KMS-11 (cell line): ENCODE data around the gene TRAF7.
A peak's percentile ranks its signal among the peaks of the same experiment; 100 is the strongest.
"Not testable (repeated sequence)": the region's sequence is repeated elsewhere in the genome, so short reads cannot be mapped to it uniquely, and the experiment has no call there.

Experiments
- H2AFZ ChIP-seq: fragments of 200-600 bp; sonication (generic); 2 replicates; pipeline ENCODE4 v1.6.1; 2016; ENCODE audit warnings: antibody characterized with exemption, mixed run types, low read depth
- H3K27ac ChIP-seq: fragments of 200-600 bp; sonication (generic); 2 replicates; pipeline ENCODE4 v1.6.1; 2016; ENCODE audit warnings: mild to moderate bottlenecking, mixed run types
- H3K27me3 ChIP-seq: fragments of 200-600 bp; sonication (generic); 2 replicates; pipeline ENCODE4 v1.6.1; 2017; ENCODE audit warnings: mild to moderate bottlenecking, low read depth, mixed run types, moderate library complexity; ENCODE audit not compliant: insufficient read depth
- H3K36me3 ChIP-seq: fragments of 200-600 bp; sonication (generic); 2 replicates; pipeline ENCODE4 v1.6.1; 2017; ENCODE audit warnings: mild to moderate bottlenecking, mixed run types; ENCODE audit not compliant: insufficient read depth
- H3K4me1 ChIP-seq: fragments of 200-600 bp; sonication (generic); 2 replicates; pipeline ENCODE4 v1.6.1; 2016; ENCODE audit warnings: mild to moderate bottlenecking, low read depth, mixed run types; ENCODE audit not compliant: poor library complexity, severe bottlenecking
- H3K4me2 ChIP-seq: fragments of 200-600 bp; sonication (generic); 2 replicates; pipeline ENCODE4 v1.7.0; 2016; ENCODE audit warnings: mild to moderate bottlenecking, mixed run types
- H3K4me3 ChIP-seq: fragments of 200-600 bp; sonication (generic); IDR thresholded peaks from 2 replicates; pipeline ENCODE4 v1.6.1; 2017; ENCODE audit warnings: low read depth, low read length, mixed read lengths; ENCODE audit not compliant: insufficient read depth
- H3K79me2 ChIP-seq: fragments of 200-600 bp; sonication (generic); 2 replicates; pipeline ENCODE4 v1.6.1; 2016; ENCODE audit warnings: low read depth, mixed run types; ENCODE audit not compliant: insufficient read depth
- H3K9ac ChIP-seq: fragments of 200-600 bp; sonication (generic); 2 replicates; pipeline ENCODE4 v1.6.1; 2016; ENCODE audit warnings: mild to moderate bottlenecking, mixed run types
- H4K20me1 ChIP-seq: fragments of 200-600 bp; sonication (generic); 2 replicates; pipeline ENCODE4 v1.6.1; 2016; ENCODE audit warnings: mild to moderate bottlenecking, mixed run types; ENCODE audit not compliant: insufficient read depth
- CTCF ChIP-seq: fragments of 200-600 bp; sonication (generic); conservative IDR thresholded peaks from 2 replicates; pipeline ENCODE4 v1.6.1; 2017; ENCODE audit warnings: low read depth, mild to moderate bottlenecking, antibody characterized with exemption, low read length, moderate library complexity, mixed read lengths

TRAF7 gene

GRCh38 chr16:2200313-2200712 is 44.7 kb downstream of the TRAF7 start:
- Histone ChIP-seq H3K9ac (no peak overlapping the region), H2AFZ (no peak overlapping the region), H3K36me3 (no peaks in the 10 kb centered on the region), H3K4me1 (peaks cover 6% of the 10 kb centered on the region), H3K4me2 (no peak overlapping the region), H3K79me2 (no peaks in the 10 kb centered on the region), H4K20me1 (no peaks in the 10 kb centered on the region), H3K27me3 (peaks cover 56% of the 10 kb centered on the region), H3K27ac (no peak overlapping the region), H3K4me3 (no peak overlapping the region)
- TF ChIP-seq CTCF = no peak

DNA sequence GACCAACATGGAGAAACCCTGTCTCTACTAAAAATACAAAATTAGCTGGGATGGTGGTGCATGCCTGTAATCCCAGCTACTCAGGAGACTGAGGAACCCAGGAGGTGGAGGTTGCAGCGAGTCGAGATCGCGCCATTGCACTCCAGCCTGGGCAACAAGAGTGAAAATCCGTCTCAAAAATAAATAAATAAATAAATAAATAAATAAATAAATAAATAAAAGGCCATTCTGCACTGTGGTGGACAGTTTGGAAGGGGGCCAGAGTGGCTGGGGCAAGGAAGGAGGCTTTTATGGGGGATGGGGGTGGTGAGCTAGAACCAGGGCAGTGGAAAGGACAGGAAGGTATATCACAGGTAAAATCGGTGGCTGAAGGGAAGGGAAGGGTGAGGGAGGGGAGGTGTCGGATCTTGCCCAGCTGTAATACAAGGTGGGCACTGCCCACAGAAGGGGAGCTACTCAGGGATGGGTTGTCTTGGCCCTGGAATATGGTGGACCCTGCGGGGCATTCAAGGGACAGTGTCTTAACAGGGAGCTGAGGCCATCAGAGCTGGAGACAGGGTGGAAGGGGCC is 47.6 kb downstream of the TRAF7 start:
- H3K27ac ChIP-seq, H3K36me3 ChIP-seq, H3K4me2 ChIP-seq, H3K79me2 ChIP-seq, H3K4me3 ChIP-seq, H2AFZ ChIP-seq, H3K9ac ChIP-seq, H4K20me1 ChIP-seq: not testable (repeated sequence)
- Histone ChIP-seq H3K27me3 (peaks cover 35% of the 10 kb centered on the region; the same call in 1 of the 2 replicates), H3K4me1 (peaks cover 15% of the 10 kb centered on the region)

GRCh38 chr16:2204416-2205103 is 49.0 kb downstream of the TRAF7 start:
- Histone ChIP-seq H3K79me2 (peaks cover 7% of the 10 kb centered on the region), H3K9ac (peak overlapping the region; percentile 87), H3K4me1 (peaks cover 15% of the 10 kb centered on the region), H2AFZ (peak overlapping the region; percentile 91), H4K20me1 (no peaks in the 10 kb centered on the region), H3K36me3 (no peaks in the 10 kb centered on the region), H3K4me2 (peak overlapping the region; percentile 68), H3K4me3 (no peak overlapping the region), H3K27me3 (peaks cover 22% of the 10 kb centered on the region; the same call in 1 of the 2 replicates), H3K27ac (peak overlapping the region; percentile 16; the same call in 1 of the 2 replicates)
- TF ChIP-seq CTCF = no peak

DNA sequence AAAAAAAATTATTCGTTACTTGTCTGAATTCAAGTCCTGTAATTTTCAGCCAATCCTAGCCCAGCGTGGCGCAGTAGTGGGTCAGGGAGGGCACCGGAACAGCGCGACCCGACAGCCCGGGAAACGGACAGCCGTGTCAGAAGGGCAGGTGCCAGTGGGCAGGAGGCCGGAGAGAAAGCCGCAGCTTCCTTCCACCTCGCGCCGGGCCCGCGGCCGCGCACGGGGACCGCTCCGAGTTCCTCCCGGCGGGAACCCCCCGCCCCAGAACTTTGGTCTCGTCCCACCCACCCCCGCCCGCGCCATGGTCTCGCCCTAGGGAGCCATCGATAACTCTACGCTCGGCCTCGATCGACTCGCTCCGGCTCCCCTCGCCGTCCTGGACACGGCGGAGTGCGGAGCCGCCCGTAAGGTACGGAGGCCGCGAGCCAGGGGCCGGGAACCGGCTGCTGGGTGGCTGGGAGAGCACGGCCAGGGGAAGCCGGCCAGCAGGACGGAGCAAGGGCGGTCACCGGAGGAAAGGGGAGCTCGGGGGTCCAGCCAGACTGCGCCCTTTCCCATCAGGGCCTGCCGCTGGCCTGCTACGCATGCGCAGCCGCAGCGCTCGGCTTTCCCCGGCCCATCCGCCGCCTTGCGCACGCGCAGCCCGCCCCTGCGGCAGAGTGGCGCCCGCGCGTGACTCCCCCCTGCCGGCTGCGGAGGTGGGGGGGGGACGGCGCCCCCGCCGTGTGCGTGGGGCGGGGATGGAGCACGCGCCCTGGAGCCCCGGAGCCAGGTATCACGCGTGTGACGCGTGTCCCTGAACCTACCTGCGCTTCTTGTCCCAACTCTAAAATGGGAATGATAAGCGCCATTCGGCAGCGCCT is 49.8 kb downstream of the TRAF7 start, which contains the start of gene MLST8:
TSS of gene MLST8 (plus strand) at position 351 of the 863 bp plus-strand sequence. CDS start 632 bp downstream, outside the sequence.
- no peak within 1 kb of the TSS for H3K4me3 ChIP-seq
- no peaks in the 10 kb centered on the region for H4K20me1 ChIP-seq
- no peaks in the 10 kb centered on the region for H3K36me3 ChIP-seq
- H3K4me2 ChIP-seq = peak within 1 kb of the TSS; percentile 98
- peaks cover 7% of the 10 kb centered on the region for H3K79me2 ChIP-seq
- peak within 1 kb of the TSS; percentile 91 for H2AFZ ChIP-seq
- TF ChIP-seq CTCF = no peak
- peaks cover 15% of the 10 kb centered on the region for H3K4me1 ChIP-seq
- peaks cover 14% of the 10 kb centered on the region; the same call in 1 of the 2 replicates for H3K27me3 ChIP-seq
- H3K27ac ChIP-seq = peak within 1 kb of the TSS; percentile 67
- H3K9ac ChIP-seq = peak within 1 kb of the TSS; percentile 87
